ENCODE measurements around the gene DCUN1D2. TPM values are rescaled to one million over a fixed set of nuclear protein-coding genes. Genes with fewer than 3 reads are reported as not detected.
A peak's percentile ranks its signal among the peaks of the same experiment; 100 is the strongest.

Gene DCUN1D2
- polyA plus RNA-seq (2013) = 15.9 and 16.7 TPM in 2 replicates

DNA sequence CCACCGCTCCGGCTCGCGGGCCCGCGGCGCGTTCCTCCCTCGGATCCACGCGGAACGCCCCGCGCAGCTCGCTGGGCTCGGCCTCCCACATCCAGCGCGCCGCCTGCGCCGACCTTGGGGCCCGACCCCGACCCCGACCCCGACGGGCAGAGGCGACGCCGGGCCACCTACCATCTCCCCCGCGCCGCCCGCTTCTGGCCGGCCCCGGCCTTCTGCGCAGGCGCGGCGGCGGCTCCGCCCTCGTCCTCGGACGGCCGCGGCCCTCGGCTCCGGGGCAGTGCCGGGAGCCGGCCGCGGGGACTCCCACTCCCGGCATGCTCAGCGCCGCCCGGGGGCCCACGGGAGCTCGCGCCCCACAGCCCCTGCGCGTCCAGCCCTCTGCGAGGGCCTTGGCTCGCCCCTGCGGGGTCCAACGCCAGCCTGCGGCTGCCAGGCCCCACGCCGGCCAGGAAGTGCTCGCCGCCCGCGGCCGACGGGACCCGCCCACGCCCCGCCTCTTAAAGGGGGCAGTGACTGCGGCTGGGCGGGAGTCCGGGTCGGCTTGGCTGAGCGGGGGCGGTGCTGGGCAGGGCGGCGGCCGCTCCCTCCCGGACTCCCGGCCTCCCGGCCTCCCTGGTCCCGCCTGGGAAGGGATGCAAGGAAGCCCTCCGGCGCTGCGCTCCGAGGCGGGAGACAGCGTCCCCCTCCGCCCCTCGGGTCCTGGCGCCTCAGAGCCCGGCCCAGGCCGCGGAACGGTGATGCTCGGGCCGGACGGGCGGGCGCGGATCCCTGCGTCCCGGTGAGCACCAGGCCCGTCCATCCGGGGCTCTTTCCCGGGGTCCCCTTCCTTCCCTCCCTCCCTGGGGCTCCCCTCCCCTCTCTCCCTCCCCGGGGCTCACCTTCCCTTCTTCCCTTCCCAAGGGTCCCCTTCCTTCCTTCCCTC is at the start of gene DCUN1D2:
TSS of gene DCUN1D2 (minus strand) at position 216 of the 922 bp plus-strand sequence. CDS start at position 174, 42 bp downstream.
- H3K36me3 ChIP-seq (ENCODE audit: control insufficient read depth in 1 of 2, insufficient read depth in 2 of 2, low read length in 2 of 2) = peaks cover 8% of the 10 kb centered on the region in 2 experiments
- peaks cover 20% of the 10 kb centered on the region for H3K79me1 ChIP-seq (ENCODE audit: low read length)
- peak within 1 kb of the TSS; percentile 89 for H2AFZ ChIP-seq (ENCODE audit: insufficient read depth, low read length, poor library complexity)
- H4K12ac ChIP-seq (ENCODE audit: low read depth, low read length) = peak within 1 kb of the TSS; percentile 85
- peak within 1 kb of the TSS; percentile 97 for H3K4me3 ChIP-seq (ENCODE audit: low read depth, low read length)
- H3K18ac ChIP-seq (ENCODE audit: low read length) = peak within 1 kb of the TSS; percentile 85
- peak within 1 kb of the TSS; percentile 95 for H3K4ac ChIP-seq (ENCODE audit: low read depth, low read length)
- H2AK5ac ChIP-seq (ENCODE audit: low read length) = peak within 1 kb of the TSS; percentile 81
- H3K9ac ChIP-seq (ENCODE audit: low read length) = peak within 1 kb of the TSS; percentile 93
- H4K8ac ChIP-seq (ENCODE audit: low read depth, low read length) = peak within 1 kb of the TSS; percentile 86
- H3K79me2 ChIP-seq (ENCODE audit: control insufficient read depth, insufficient read depth, low read length, poor library complexity) = peaks cover 30% of the 10 kb centered on the region
- peak within 1 kb of the TSS; percentile 93 for H4K91ac ChIP-seq (ENCODE audit: low read depth, low read length)
- peak; percentile 93 to 96 for DNase-seq
- peaks cover 21 to 25% of the 10 kb centered on the region in 2 experiments for H3K4me1 ChIP-seq (ENCODE audit: control insufficient read depth in 1 of 2, insufficient read depth in 2 of 2, low read length in 2 of 2)
- H3K27ac ChIP-seq (ENCODE audit: low read depth, low read length) = peak within 1 kb of the TSS; percentile 91
- peak within 1 kb of the TSS; percentile 84 for H2BK120ac ChIP-seq (ENCODE audit: insufficient read depth, low read length, poor library complexity)
- no CpG with 5 or more reads among the region's 115 CpGs for WGBS (ENCODE audit: extremely low coverage, insufficient coverage, insufficient read length)
- H3K23ac ChIP-seq (ENCODE audit: low read length) = no peak within 1 kb of the TSS
- peak within 1 kb of the TSS; percentile 93 for H3K14ac ChIP-seq (ENCODE audit: low read length)
- H2BK5ac ChIP-seq (ENCODE audit: low read depth, low read length, poor library complexity) = peak within 1 kb of the TSS; percentile 82
- no peaks in the 10 kb centered on the region for H3K27me3 ChIP-seq (ENCODE audit: insufficient read depth, low read length)
- no peaks in the 10 kb centered on the region for H3K9me3 ChIP-seq (ENCODE audit: insufficient read depth, low read depth, low read length)
- peak within 1 kb of the TSS; percentile 79 for H3K4me2 ChIP-seq (ENCODE audit: low read length)
- H2BK12ac ChIP-seq (ENCODE audit: low read length) = no peak within 1 kb of the TSS

- Histone ChIP-seq H3K23ac (ENCODE audit: low read length) (no peak overlapping the region), H2BK5ac (ENCODE audit: low read depth, low read length, poor library complexity) (no peak overlapping the region), H3K36me3 (ENCODE audit: control insufficient read depth in 1 of 2, insufficient read depth in 2 of 2, low read length in 2 of 2) (peaks cover 38 to 48% of the 10 kb centered on the region in 2 experiments)
Measured at GRCh38 chr13:113539822-113540221, 49.3 kb upstream of the DCUN1D2 start.

DNA sequence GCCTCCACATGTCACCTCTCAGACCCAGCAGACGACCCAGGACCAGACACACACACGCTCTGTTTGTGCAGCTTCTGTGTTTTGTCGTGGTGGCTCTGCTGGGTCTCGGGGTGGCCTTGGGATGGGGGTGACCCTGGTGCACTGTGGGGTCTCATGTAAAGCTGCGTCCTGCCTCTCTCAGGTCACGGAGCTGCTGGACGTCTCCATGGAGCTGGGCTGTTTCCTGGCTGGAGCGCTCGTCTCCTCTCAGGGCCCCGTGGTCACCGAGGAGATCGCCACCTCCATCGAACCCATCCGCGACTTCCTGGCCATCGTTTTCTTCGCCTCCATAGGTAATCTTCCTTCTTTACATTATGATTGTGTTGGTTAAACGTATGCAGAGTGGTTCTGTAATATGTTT is 48.7 kb upstream of the DCUN1D2 start:
- Histone ChIP-seq H4K12ac (ENCODE audit: low read depth, low read length) (no peak overlapping the region), H3K36me3 (ENCODE audit: control insufficient read depth in 1 of 2, insufficient read depth in 2 of 2, low read length in 2 of 2) (peaks cover 37 to 47% of the 10 kb centered on the region in 2 experiments), H3K27me3 (ENCODE audit: insufficient read depth, low read length) (no peaks in the 10 kb centered on the region), H3K18ac (ENCODE audit: low read length) (no peak overlapping the region), H3K27ac (ENCODE audit: low read depth, low read length) (no peak overlapping the region), H3K9me3 (ENCODE audit: insufficient read depth, low read depth, low read length) (peaks cover 16% of the 10 kb centered on the region), H2BK120ac (ENCODE audit: insufficient read depth, low read length, poor library complexity) (no peak overlapping the region), H3K4me1 (ENCODE audit: control insufficient read depth in 1 of 2, insufficient read depth in 2 of 2, low read length in 2 of 2) (peaks cover 7 to 9% of the 10 kb centered on the region in 2 experiments), H3K9ac (ENCODE audit: low read length) (no peak overlapping the region), H2BK12ac (ENCODE audit: low read length) (no peak overlapping the region), H3K14ac (ENCODE audit: low read length) (no peak overlapping the region), H3K79me2 (ENCODE audit: control insufficient read depth, insufficient read depth, low read length, poor library complexity) (peaks cover 5% of the 10 kb centered on the region), H3K79me1 (ENCODE audit: low read length) (peaks cover 7% of the 10 kb centered on the region), H4K91ac (ENCODE audit: low read depth, low read length) (no peak overlapping the region), H3K4me3 (ENCODE audit: low read depth, low read length) (no peak overlapping the region), H3K4me2 (ENCODE audit: low read length) (no peak overlapping the region), H4K8ac (ENCODE audit: low read depth, low read length) (no peak overlapping the region), H2AFZ (ENCODE audit: insufficient read depth, low read length, poor library complexity) (no peak overlapping the region), H2BK5ac (ENCODE audit: low read depth, low read length, poor library complexity) (no peak overlapping the region), H3K4ac (ENCODE audit: low read depth, low read length) (no peak overlapping the region), H2AK5ac (ENCODE audit: low read length) (no peak overlapping the region), H3K23ac (ENCODE audit: low read length) (no peak overlapping the region)
- no CpG with 5 or more reads among the region's 18 CpGs for WGBS (ENCODE audit: extremely low coverage, insufficient coverage, insufficient read length)
- DNase-seq = no peak

More at GRCh38 chr13:113539822-113540221, 49.3 kb upstream of the DCUN1D2 start:
- Histone ChIP-seq H2BK120ac (ENCODE audit: insufficient read depth, low read length, poor library complexity) (no peak overlapping the region), H3K79me2 (ENCODE audit: control insufficient read depth, insufficient read depth, low read length, poor library complexity) (peaks cover 2% of the 10 kb centered on the region), H2BK12ac (ENCODE audit: low read length) (no peak overlapping the region), H3K18ac (ENCODE audit: low read length) (no peak overlapping the region), H2AK5ac (ENCODE audit: low read length) (no peak overlapping the region), H3K4me1 (ENCODE audit: control insufficient read depth in 1 of 2, insufficient read depth in 2 of 2, low read length in 2 of 2) (peaks cover 11 to 12% of the 10 kb centered on the region in 2 experiments), H3K27me3 (ENCODE audit: insufficient read depth, low read length) (no peaks in the 10 kb centered on the region), H3K14ac (ENCODE audit: low read length) (no peak overlapping the region), H4K91ac (ENCODE audit: low read depth, low read length) (no peak overlapping the region), H3K4ac (ENCODE audit: low read depth, low read length) (no peak overlapping the region), H3K9me3 (ENCODE audit: insufficient read depth, low read depth, low read length) (peaks cover 16% of the 10 kb centered on the region), H3K27ac (ENCODE audit: low read depth, low read length) (no peak overlapping the region), H3K4me2 (ENCODE audit: low read length) (no peak overlapping the region), H3K4me3 (ENCODE audit: low read depth, low read length) (no peak overlapping the region), H3K79me1 (ENCODE audit: low read length) (peaks cover 9% of the 10 kb centered on the region), H4K12ac (ENCODE audit: low read depth, low read length) (no peak overlapping the region), H3K9ac (ENCODE audit: low read length) (no peak overlapping the region), H4K8ac (ENCODE audit: low read depth, low read length) (no peak overlapping the region), H2AFZ (ENCODE audit: insufficient read depth, low read length, poor library complexity) (no peak overlapping the region)
- no CpG with 5 or more reads among the region's 15 CpGs for WGBS (ENCODE audit: extremely low coverage, insufficient coverage, insufficient read length)
- DNase-seq = no peak

DNA sequence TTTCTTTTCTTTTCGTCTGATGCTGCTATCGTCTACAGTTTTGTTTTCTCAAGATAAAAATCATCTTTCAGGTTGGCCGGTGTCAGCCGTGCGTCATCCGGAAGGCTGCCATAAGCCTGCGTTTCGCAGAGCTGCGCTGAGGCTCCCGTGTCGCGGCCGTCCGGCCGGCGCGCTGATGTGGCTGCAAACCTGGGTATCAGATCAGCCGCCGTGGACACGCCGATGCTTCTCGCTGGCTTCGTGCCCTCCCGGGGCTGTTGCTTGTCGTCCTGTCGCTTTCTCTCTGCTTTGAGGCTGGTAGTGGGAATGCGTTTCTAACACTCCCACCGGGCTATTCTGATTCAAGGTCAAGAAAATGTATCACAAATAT is 48.2 kb upstream of the DCUN1D2 start:
- Histone ChIP-seq H3K79me1 (ENCODE audit: low read length) (peaks cover 4% of the 10 kb centered on the region), H3K9ac (ENCODE audit: low read length) (no peak overlapping the region), H4K8ac (ENCODE audit: low read depth, low read length) (no peak overlapping the region), H2AFZ (ENCODE audit: insufficient read depth, low read length, poor library complexity) (no peak overlapping the region), H3K14ac (ENCODE audit: low read length) (no peak overlapping the region), H3K36me3 (ENCODE audit: control insufficient read depth in 1 of 2, insufficient read depth in 2 of 2, low read length in 2 of 2) (peaks cover 32 to 45% of the 10 kb centered on the region in 2 experiments), H3K4ac (ENCODE audit: low read depth, low read length) (no peak overlapping the region), H3K27me3 (ENCODE audit: insufficient read depth, low read length) (no peaks in the 10 kb centered on the region), H3K27ac (ENCODE audit: low read depth, low read length) (no peak overlapping the region), H4K91ac (ENCODE audit: low read depth, low read length) (no peak overlapping the region), H3K79me2 (ENCODE audit: control insufficient read depth, insufficient read depth, low read length, poor library complexity) (peaks cover 3% of the 10 kb centered on the region), H2BK120ac (ENCODE audit: insufficient read depth, low read length, poor library complexity) (no peak overlapping the region), H3K4me1 (ENCODE audit: control insufficient read depth in 1 of 2, insufficient read depth in 2 of 2, low read length in 2 of 2) (peaks cover 3 to 6% of the 10 kb centered on the region in 2 experiments), H2BK12ac (ENCODE audit: low read length) (no peak overlapping the region), H3K18ac (ENCODE audit: low read length) (no peak overlapping the region), H2BK5ac (ENCODE audit: low read depth, low read length, poor library complexity) (no peak overlapping the region), H3K23ac (ENCODE audit: low read length) (no peak overlapping the region), H2AK5ac (ENCODE audit: low read length) (no peak overlapping the region), H3K9me3 (ENCODE audit: insufficient read depth, low read depth, low read length) (peaks cover 13% of the 10 kb centered on the region), H4K12ac (ENCODE audit: low read depth, low read length) (no peak overlapping the region), H3K4me2 (ENCODE audit: low read length) (no peak overlapping the region), H3K4me3 (ENCODE audit: low read depth, low read length) (no peak overlapping the region)
- no peak for DNase-seq
- no CpG with 5 or more reads among the region's 28 CpGs for WGBS (ENCODE audit: extremely low coverage, insufficient coverage, insufficient read length)

Measured in trophoblast cell (in vitro differentiated cells and primary cell).